Activated CD8-positive, alpha-beta T cell treated with anti-CD3 and anti-CD28 coated beads for 36 hours (primary cell): Measurements from ENCODE around the gene CTNNA2. TPM values are rescaled to one million over a fixed set of nuclear protein-coding genes. Genes with fewer than 3 reads are reported as not detected.

Experiments
- ATAC-seq: fragments of 200-7000 bp; cut with Tn5 transposase; one replicate; pipeline ENCODE4 v1.10.0; 2021; ENCODE audit warnings: mild to moderate bottlenecking, moderate library complexity
- CTCF ChIA-PET: fragments of 350-600 bp; sonication (Branson Sonifier 250); formaldehyde crosslinking; loops from one replicate; lab custom pipeline; 2021; ENCODE audit warnings: antibody characterized with exemption; lab: Charles Lee
- POLR2A ChIA-PET: fragments of 350-600 bp; sonication (Branson Sonifier 250); formaldehyde crosslinking; loops from one replicate; lab custom pipeline; 2021; ENCODE audit warnings: antibody characterized with exemption; lab: Charles Lee
- DNase-seq: peaks from one replicate; pipeline ENCODE4 v3.0.0-alpha.2; 2020
- H3K27ac Mint-ChIP-seq: one replicate; pipeline ENCODE4 v1.8.0; 2021; ENCODE audit warnings: mild to moderate bottlenecking, mixed read lengths
- H3K27me3 Mint-ChIP-seq: one replicate; pipeline ENCODE4 v1.8.0; 2021; ENCODE audit warnings: mixed read lengths
- H3K36me3 Mint-ChIP-seq: one replicate; pipeline ENCODE4 v1.8.0; 2021; ENCODE audit warnings: low read depth, mixed read lengths
- H3K4me1 Mint-ChIP-seq: one replicate; pipeline ENCODE4 v1.8.0; 2021; ENCODE audit warnings: low read depth, mixed read lengths
- H3K4me3 Mint-ChIP-seq: one replicate; pipeline ENCODE4 v1.8.0; 2021; ENCODE audit warnings: mild to moderate bottlenecking, moderate library complexity, mixed read lengths
- H3K9me3 Mint-ChIP-seq: one replicate; pipeline ENCODE4 v1.8.0; 2021; ENCODE audit warnings: mixed read lengths
- intact Hi-C: fragments of 100-400 bp; cut with micrococcal nuclease; formaldehyde crosslinking; loops from one replicate; pipeline ENCODE4 v1.10.0; 2022
- total RNA-seq, 2 experiments: library from RNA; stranded (reverse); gene quantifications; one replicate each; pipeline ENCODE4 v1.2.3, GENCODE V29; 2021
- TF ChIP-seq, protein P1 (sequence below): fragments of 200-600 bp; IDR thresholded peaks from one replicate; pipeline ENCODE4 v1.8.0; 2022; ENCODE audit warnings: antibody characterized with exemption, mild to moderate bottlenecking

The CTNNA2 gene
- total RNA-seq, 2 experiments from 2014 or later, result not detected

DNA sequence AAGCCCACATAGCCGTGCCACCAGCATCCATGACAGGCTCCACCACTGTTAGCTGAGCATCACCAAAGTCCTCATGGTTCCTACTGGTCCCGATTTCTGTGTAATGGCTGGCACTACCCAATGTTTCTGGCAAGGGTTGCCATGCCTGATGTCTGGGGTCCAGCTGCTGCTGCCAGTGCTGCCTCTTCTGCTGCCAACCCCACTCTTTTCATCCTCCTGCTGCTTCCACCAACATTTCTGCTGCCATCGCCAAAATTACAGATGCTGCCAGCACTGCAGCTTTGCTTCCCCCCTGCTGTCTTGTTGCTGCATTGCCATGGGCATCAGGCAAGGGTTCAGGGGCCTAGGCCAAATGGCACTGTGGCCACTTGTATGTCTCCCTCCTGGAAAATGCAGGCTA lies 638.8 kb downstream of the CTNNA2 start:
- H3K27ac Mint-ChIP-seq, result no peak overlapping the region
- ATAC-seq (no peak), DNase-seq (no peak)
- H3K4me3 Mint-ChIP-seq, result no peak overlapping the region
- POLR2A ChIA-PET, result no interaction called here
- CTCF ChIA-PET, result no interaction called here
- H3K27me3 Mint-ChIP-seq, result no peaks in the 10 kb centered on the region
- TF ChIP-seq, protein P1, sequence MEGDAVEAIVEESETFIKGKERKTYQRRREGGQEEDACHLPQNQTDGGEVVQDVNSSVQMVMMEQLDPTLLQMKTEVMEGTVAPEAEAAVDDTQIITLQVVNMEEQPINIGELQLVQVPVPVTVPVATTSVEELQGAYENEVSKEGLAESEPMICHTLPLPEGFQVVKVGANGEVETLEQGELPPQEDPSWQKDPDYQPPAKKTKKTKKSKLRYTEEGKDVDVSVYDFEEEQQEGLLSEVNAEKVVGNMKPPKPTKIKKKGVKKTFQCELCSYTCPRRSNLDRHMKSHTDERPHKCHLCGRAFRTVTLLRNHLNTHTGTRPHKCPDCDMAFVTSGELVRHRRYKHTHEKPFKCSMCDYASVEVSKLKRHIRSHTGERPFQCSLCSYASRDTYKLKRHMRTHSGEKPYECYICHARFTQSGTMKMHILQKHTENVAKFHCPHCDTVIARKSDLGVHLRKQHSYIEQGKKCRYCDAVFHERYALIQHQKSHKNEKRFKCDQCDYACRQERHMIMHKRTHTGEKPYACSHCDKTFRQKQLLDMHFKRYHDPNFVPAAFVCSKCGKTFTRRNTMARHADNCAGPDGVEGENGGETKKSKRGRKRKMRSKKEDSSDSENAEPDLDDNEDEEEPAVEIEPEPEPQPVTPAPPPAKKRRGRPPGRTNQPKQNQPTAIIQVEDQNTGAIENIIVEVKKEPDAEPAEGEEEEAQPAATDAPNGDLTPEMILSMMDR, result no peak
- no peaks in the 10 kb centered on the region for H3K4me1 Mint-ChIP-seq
- H3K36me3 Mint-ChIP-seq, result no peaks in the 10 kb centered on the region
- intact Hi-C loops, result no loop called here
- peaks cover 1% of the 10 kb centered on the region for H3K9me3 Mint-ChIP-seq

DNA sequence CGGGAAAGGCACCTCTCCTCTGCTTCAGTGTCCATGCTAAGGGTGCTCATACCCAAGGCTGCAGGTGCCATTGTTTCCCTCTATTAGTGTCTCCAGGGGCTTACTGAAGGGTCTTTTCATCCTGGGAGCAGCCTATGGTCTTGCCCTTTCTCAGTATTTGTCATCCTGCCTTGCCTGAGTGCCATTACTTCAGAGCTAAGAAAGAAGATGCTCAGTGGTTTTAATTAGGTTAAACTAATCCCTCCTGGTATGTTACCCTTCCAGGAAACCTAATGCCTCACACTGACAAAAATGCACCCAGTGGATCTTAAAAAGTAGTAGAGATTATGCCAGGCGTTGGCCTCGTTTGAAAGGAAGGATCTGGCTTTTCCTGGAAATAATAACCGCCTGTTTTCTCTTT lies 640.3 kb downstream of the CTNNA2 start:
- H3K4me1 Mint-ChIP-seq, result no peaks in the 10 kb centered on the region
- H3K9me3 Mint-ChIP-seq, result no peaks in the 10 kb centered on the region
- ChIA-PET POLR2A (no interaction called here), CTCF (no interaction called here)
- no peak for ATAC-seq
- DNase-seq, result no peak
- H3K27me3 Mint-ChIP-seq, result no peaks in the 10 kb centered on the region
- H3K27ac Mint-ChIP-seq, result no peak overlapping the region
- intact Hi-C loops, result no loop called here
- H3K36me3 Mint-ChIP-seq, result no peaks in the 10 kb centered on the region
- TF ChIP-seq, protein P1, result no peak
- H3K4me3 Mint-ChIP-seq, result no peak overlapping the region

- no peak overlapping the region for H3K4me3 Mint-ChIP-seq
- DNase-seq (no peak), ATAC-seq (no peak)
- POLR2A ChIA-PET, result no interaction called here
- intact Hi-C loops, result no loop called here
- no peak overlapping the region for H3K27ac Mint-ChIP-seq
- TF ChIP-seq, protein P1, result no peak
- H3K9me3 Mint-ChIP-seq, result no peaks in the 10 kb centered on the region
- no peaks in the 10 kb centered on the region for H3K4me1 Mint-ChIP-seq
- no peaks in the 10 kb centered on the region for H3K27me3 Mint-ChIP-seq
- CTCF ChIA-PET, result interaction anchor here (0.6 kb wide), 1 partner anchor 31 kb away, joined by 3 read pairs; no protein-coding TSS in a partner anchor
- no peaks in the 10 kb centered on the region for H3K36me3 Mint-ChIP-seq
Observed at GRCh38 chr2:80153768-80154167, 640.9 kb downstream of the CTNNA2 start.

- intact Hi-C loops, result no loop called here
- TF ChIP-seq, protein P1, result no peak
- Mint-ChIP-seq H3K9me3 (peaks cover 2% of the 10 kb centered on the region), H3K27ac (no peak overlapping the region), H3K27me3 (no peaks in the 10 kb centered on the region), H3K4me1 (no peaks in the 10 kb centered on the region), H3K4me3 (no peak overlapping the region), H3K36me3 (no peaks in the 10 kb centered on the region)
- ChIA-PET CTCF (no interaction called here), POLR2A (no interaction called here)
- ATAC-seq (no peak), DNase-seq (no peak)
Observed at GRCh38 chr2:80154231-80154915, 641.5 kb downstream of the CTNNA2 start.

DNA sequence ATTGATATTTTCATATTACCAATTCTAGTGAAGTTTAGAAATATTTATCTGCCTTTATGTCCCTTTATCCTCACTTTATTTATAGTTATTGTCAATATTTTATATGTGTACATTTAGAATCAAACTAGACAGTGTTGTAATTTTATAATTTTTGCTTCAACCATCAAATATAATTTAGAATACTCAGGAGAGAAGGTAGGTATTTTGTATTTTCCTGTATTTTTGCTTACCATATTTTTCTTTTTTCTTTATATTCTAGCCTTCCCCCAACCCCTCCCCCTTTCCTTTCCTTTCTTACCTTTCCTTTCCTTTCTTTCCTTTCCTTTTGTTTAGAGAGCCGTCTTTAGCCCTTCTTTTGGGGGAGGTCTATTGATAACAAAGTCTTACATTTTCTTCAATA lies 651.5 kb downstream of the CTNNA2 start:
- Mint-ChIP-seq H3K27ac (no peak overlapping the region), H3K9me3 (peaks cover 2% of the 10 kb centered on the region), H3K4me3 (no peak overlapping the region), H3K27me3 (no peaks in the 10 kb centered on the region), H3K36me3 (no peaks in the 10 kb centered on the region), H3K4me1 (no peaks in the 10 kb centered on the region)
- POLR2A ChIA-PET, result no interaction called here
- CTCF ChIA-PET, result no interaction called here
- TF ChIP-seq, protein P1, result no peak
- DNase-seq (no peak), ATAC-seq (no peak)
- intact Hi-C loops, result no loop called here
